ENCODE results near the gene DNAJC1. TPM values are rescaled to one million over a fixed set of nuclear protein-coding genes. Genes with fewer than 3 reads are reported as not detected.

DNAJC1 gene
- total and polyA plus RNA-seq, 2 of the 8 experiments (the other 6 are each of a cell fraction or from before 2014, with no cell fraction given): 6.8 to 14.8 TPM

DNA sequence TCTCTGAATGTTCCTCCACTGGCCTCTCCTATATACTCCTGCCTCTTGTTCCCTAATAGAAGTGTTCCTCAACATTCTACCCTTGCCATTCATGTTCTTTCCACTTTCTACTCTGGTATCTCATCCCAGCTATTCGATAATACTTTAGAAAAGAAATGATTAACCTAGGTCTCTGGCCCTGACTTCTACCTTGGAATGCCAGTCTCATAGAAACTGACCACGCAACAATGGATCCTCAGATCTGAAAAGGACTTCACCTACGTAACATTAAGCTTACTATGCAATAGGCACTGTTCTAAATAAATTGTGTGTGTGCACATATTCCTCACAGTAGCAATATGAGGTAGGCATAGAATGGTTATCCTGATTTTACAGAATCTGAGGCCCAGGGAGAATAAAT lies 234.5 kb downstream of the DNAJC1 start:
- no peaks in the 10 kb centered on the region for H3K79me2 ChIP-seq (ENCODE audit: control insufficient read depth in 1 of 2, insufficient read depth in 2 of 2, low read length in 2 of 2)
- H3K36me3 ChIP-seq (ENCODE audit: control insufficient read depth in 2 of 4, insufficient read depth in 4 of 4, low read length in 3 of 4): no peaks in the 10 kb centered on the region
- TF ChIP-seq SP2 (IDR thresholded peaks at IDR 0.05; ENCODE audit: low read length) (no peak), PHF8 (conservative IDR thresholded peaks at IDR 0.05; ENCODE audit: low read depth, low read length) (no peak), JUN (IDR thresholded peaks at IDR 0.05; ENCODE audit: low read depth, low read length) (no peak), BACH1 (IDR thresholded peaks at IDR 0.05; ENCODE audit: low read length) (no peak), RXRA (IDR thresholded peaks at IDR 0.05; ENCODE audit: insufficient read depth, low read depth, low read length) (no peak), RBBP5 (IDR thresholded peaks at IDR 0.05; ENCODE audit: borderline replicate concordance, low read depth, low read length) (no peak), CHD2 (IDR thresholded peaks at IDR 0.05; ENCODE audit: low read length) (no peak), HDAC6 (IDR thresholded peaks at IDR 0.05; ENCODE audit: low read depth, low read length) (no peak), NANOG (IDR thresholded peaks at IDR 0.05; ENCODE audit: insufficient read depth, low read depth, low read length, poor library complexity, severe bottlenecking) (no peak), EP300 (IDR thresholded peaks at IDR 0.05; ENCODE audit: borderline replicate concordance in 1 of 2, low read depth in 2 of 2, low read length in 2 of 2) (no peak)
- TF ChIP-seq, protein P1, sequence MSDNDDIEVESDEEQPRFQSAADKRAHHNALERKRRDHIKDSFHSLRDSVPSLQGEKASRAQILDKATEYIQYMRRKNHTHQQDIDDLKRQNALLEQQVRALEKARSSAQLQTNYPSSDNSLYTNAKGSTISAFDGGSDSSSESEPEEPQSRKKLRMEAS (IDR thresholded peaks at IDR 0.05): no peak
- no peaks in the 10 kb centered on the region for H3K23me2 ChIP-seq (ENCODE audit: low read depth, low read length)
- H4K5ac ChIP-seq (ENCODE audit: insufficient read length, low read depth, low read length): no peak overlapping the region
- H3K14ac ChIP-seq (ENCODE audit: insufficient read length): no peak overlapping the region
- peaks cover 0 to 3% of the 10 kb centered on the region in 2 experiments; a peak in 1 of 4 replicates for H3K9me3 ChIP-seq (ENCODE audit: insufficient read depth in 2 of 2, low read depth in 1 of 2, low read length in 1 of 2)
- no peak overlapping the region for H2AFZ ChIP-seq (ENCODE audit: low read length)
- H2AK5ac ChIP-seq (ENCODE audit: low read depth, low read length): no peak overlapping the region
- H3K79me1 ChIP-seq (ENCODE audit: low read depth, low read length): no peaks in the 10 kb centered on the region
- no peak overlapping the region for H3K4me2 ChIP-seq (ENCODE audit: insufficient read depth in 1 of 2, low read depth in 2 of 2, low read length in 2 of 2)
- POLR2A ChIA-PET (ENCODE audit: partially characterized antibody): interaction anchor here (1.2 to 1.4 kb wide), 2 partner anchors 9 to 11 kb away, joined by 3 to 5 read pairs; no protein-coding TSS in a partner anchor
- no peak overlapping the region for H3K23ac ChIP-seq (ENCODE audit: insufficient read length)
- peaks cover 0 to 1% (median 0%) of the 10 kb centered on the region in 4 experiments; a peak in 1 of 7 replicates for H3K27me3 ChIP-seq (replicated peaks in 1 of 4; ENCODE audit: control insufficient read depth in 3 of 4, extremely low read depth in 1 of 4, insufficient read depth in 3 of 4, low read length in 3 of 4)
- H4K8ac ChIP-seq (ENCODE audit: extremely low read depth, insufficient read depth, low read length): no peak overlapping the region
- DNase-seq (ENCODE audit: low read depth in 1 of 2, low spot score in 2 of 2) (no peak), FAIRE-seq (no peak)
- H2BK15ac ChIP-seq (ENCODE audit: low read length): no peak overlapping the region
- H2BK5ac ChIP-seq (ENCODE audit: low read depth, low read length): no peak overlapping the region
- WGBS, 2 experiments (ENCODE audit: extremely low coverage in 1 of 2, insufficient coverage in 1 of 2, insufficient read length in 1 of 2, insufficient replicate concordance in 2 of 2, low coverage in 1 of 2, low lambda C conversion rate in 2 of 2, missing lambda C conversion rate in 1 of 2): 86% methylated on average over 3 of the region's 3 CpGs; no CpG with 5 or more reads in 1 of the 2 experiments
- no peaks in the 10 kb centered on the region for H3K4me1 ChIP-seq (replicated peaks in 1 of 4; ENCODE audit: control insufficient read depth in 3 of 4, insufficient read depth in 4 of 4, low read length in 3 of 4)
- no peak overlapping the region for H3K56ac ChIP-seq (replicated peaks; ENCODE audit: insufficient read length, low read depth, low read length)
- no peak overlapping the region for H3K9ac ChIP-seq (replicated peaks in 1 of 4; ENCODE audit: extremely low read depth in 1 of 4, low read depth in 3 of 4, low read length in 3 of 4)
- CTCF ChIA-PET (ENCODE audit: partially characterized antibody): interaction anchor here (0.8 to 2.0 kb wide), 4 partner anchors 11 to 36 kb away, joined by 3 to 8 read pairs (median 3); no protein-coding TSS in a partner anchor
- H2BK12ac ChIP-seq (ENCODE audit: low read depth, low read length): no peak overlapping the region
- H4K20me1 ChIP-seq (replicated peaks in 1 of 2; ENCODE audit: control insufficient read depth in 1 of 2, insufficient read depth in 2 of 2, low read length in 2 of 2): no peaks in the 10 kb centered on the region
- H4K91ac ChIP-seq (replicated peaks; ENCODE audit: insufficient read length, low read length): no peak overlapping the region
- no peak overlapping the region for H3K4me3 ChIP-seq (ENCODE audit: extremely low read depth in 1 of 4, insufficient read depth in 2 of 4, low read depth in 3 of 4, low read length in 4 of 4)
- no peak overlapping the region for H3K18ac ChIP-seq (ENCODE audit: extremely low read depth, low read length)
- H3K4ac ChIP-seq (replicated peaks; ENCODE audit: insufficient read length, low read depth, low read length): no peak overlapping the region
- no peak overlapping the region for H2BK20ac ChIP-seq (ENCODE audit: low read length)
- no peak overlapping the region for H2BK120ac ChIP-seq (replicated peaks; ENCODE audit: low read depth, low read length)
- H3K27ac ChIP-seq (ENCODE audit: low read depth, low read length): no peak overlapping the region
